HG03571 (cell line): ENCODE data around the gene LCNL1.

Experiments used
- ATAC-seq: cut with Tn5 transposase; IDR thresholded peaks from one replicate; pipeline ENCODE4 v1.9.1; 2021; ENCODE audit not compliant: unreplicated experiment

The LCNL1 gene

GRCh38 chr9:137009217-137009616 lies 26.4 kb downstream of the LCNL1 start:
- ATAC-seq, result no peak

GRCh38 chr9:137009938-137010732 lies 27.3 kb downstream of the LCNL1 start:
- ATAC-seq, result no peak

- no peak for ATAC-seq
Measured at GRCh38 chr9:137011156-137011555, 28.4 kb downstream of the LCNL1 start.

GRCh38 chr9:137011907-137012675 lies 29.3 kb downstream of the LCNL1 start:
- ATAC-seq, result no peak

GRCh38 chr9:137012694-137013570 lies 30.1 kb downstream of the LCNL1 start:
- ATAC-seq, result no peak

GRCh38 chr9:137013571-137013940 lies 30.8 kb downstream of the LCNL1 start:
- ATAC-seq, result no peak

GRCh38 chr9:137014166-137014565 lies 31.4 kb downstream of the LCNL1 start:
- ATAC-seq, result no peak

GRCh38 chr9:137014776-137015539 lies 32.2 kb downstream of the LCNL1 start:
- no peak for ATAC-seq

GRCh38 chr9:137015540-137015930 lies 32.7 kb downstream of the LCNL1 start:
- ATAC-seq, result no peak

- no peak for ATAC-seq
Measured at GRCh38 chr9:137015976-137016375, 33.2 kb downstream of the LCNL1 start.

GRCh38 chr9:137016436-137016835 lies 33.6 kb downstream of the LCNL1 start:
- ATAC-seq, result no peak

- ATAC-seq, result no peak
Measured at GRCh38 chr9:137017071-137017470, 34.3 kb downstream of the LCNL1 start.

- no peak for ATAC-seq
Measured at GRCh38 chr9:137017791-137018497, 35.2 kb downstream of the LCNL1 start.

GRCh38 chr9:137018761-137019559 lies 36.2 kb downstream of the LCNL1 start:
- no peak for ATAC-seq

- ATAC-seq, result no peak
Measured at GRCh38 chr9:137019891-137020683, 37.3 kb downstream of the LCNL1 start.

- no peak for ATAC-seq
Measured at GRCh38 chr9:137020771-137021567, 38.2 kb downstream of the LCNL1 start.

- no peak for ATAC-seq
Measured at GRCh38 chr9:137021568-137021978, 38.8 kb downstream of the LCNL1 start.
